Measurements from ENCODE around the gene MGP.

- no peak for TF ChIP-seq ZNF274 (IDR thresholded peaks at IDR 0.05; ENCODE audit: low read depth, low read length)
- no peak for TF ChIP-seq YY1 (IDR thresholded peaks at IDR 0.05; ENCODE audit: insufficient read depth, insufficient read length)
- TF ChIP-seq SUZ12 (IDR thresholded peaks at IDR 0.05; ENCODE audit: extremely low read depth, insufficient read depth, insufficient read length) = no peak
These were observed 6.3 kb downstream of the MGP start for GRCh38 chr12:14879222-14879933.
